Spleen (tissue), 7 donors: ENCODE data around the gene HENMT1.

ENCODE experiments used
- CTCF ChIP-seq, 11 experiments: fragments of 200-600 bp in 7 of 11; fragments of 450-650 bp in 4 of 11; sonication (generic) in 4 of 11; IDR thresholded peaks in 8 of 11; conservative IDR thresholded peaks in 3 of 11; 1 replicate in 7 of 11; 2 replicates in 4 of 11; pipeline versions ENCODE4 v1.4.0 to v1.8.0; 2016 to 2021; ENCODE audit warnings: antibody characterized with exemption in 11 of 11, inconsistent platforms in 4 of 11, mild to moderate bottlenecking in 1 of 11
- POLR2AphosphoS5 ChIP-seq, 3 donors: sonication (generic); formaldehyde crosslinking; IDR thresholded peaks; one replicate each; pipeline ENCODE4 v1.5.1; 2017; ENCODE audit warnings: antibody characterized with exemption in 3 of 3
- donor health status: DM: no; HTN: no; CAD: no; lungs with moderate emphysema.
- donor health status: DM: no; HTN: no; CAD: no.
- donor health status: DM: no; HTN: no; CAD: no.

GRCh38 chr1:108609483-108610049 lies 51.3 kb downstream of the HENMT1 start:
- TF ChIP-seq CTCF (IDR thresholded peaks at IDR 0.05 in 8 of 11, conservative IDR thresholded peaks at IDR 0.05 in 3 of 11) (no peak), POLR2AphosphoS5 (IDR thresholded peaks at IDR 0.05) (no peak)
